Measurements from ENCODE around the gene STX3. TPM values are rescaled to one million over a fixed set of nuclear protein-coding genes. Genes with fewer than 3 reads are reported as not detected.
"Not testable (repeated sequence)": the region's sequence is repeated elsewhere in the genome, so short reads cannot be mapped to it uniquely, and the experiment has no call there.

The STX3 gene
- total RNA-seq, 4 donors from 2014 or later: 24.1 to 48.2 (median 29.9) TPM

DNA sequence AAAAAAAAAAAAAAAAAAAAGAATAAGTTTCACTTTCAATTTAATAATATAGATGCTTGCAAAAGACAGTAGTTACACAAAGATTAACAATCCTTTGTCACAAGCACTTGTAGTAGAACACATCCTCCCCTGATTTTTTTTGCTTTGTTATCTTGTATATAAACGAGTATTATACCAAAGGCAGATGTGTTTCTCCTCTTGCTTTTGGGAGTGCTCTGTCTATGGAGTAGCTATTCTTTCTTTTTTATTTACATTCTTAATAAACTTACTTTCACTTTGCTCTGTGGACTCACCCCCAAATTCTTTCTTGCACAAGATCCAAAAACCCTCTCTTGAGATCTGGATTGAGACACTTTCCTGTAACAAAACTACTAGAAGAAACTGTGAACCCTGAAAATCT lies 58.8 kb downstream of the STX3 start:
- TF ChIP-seq, protein P1, sequence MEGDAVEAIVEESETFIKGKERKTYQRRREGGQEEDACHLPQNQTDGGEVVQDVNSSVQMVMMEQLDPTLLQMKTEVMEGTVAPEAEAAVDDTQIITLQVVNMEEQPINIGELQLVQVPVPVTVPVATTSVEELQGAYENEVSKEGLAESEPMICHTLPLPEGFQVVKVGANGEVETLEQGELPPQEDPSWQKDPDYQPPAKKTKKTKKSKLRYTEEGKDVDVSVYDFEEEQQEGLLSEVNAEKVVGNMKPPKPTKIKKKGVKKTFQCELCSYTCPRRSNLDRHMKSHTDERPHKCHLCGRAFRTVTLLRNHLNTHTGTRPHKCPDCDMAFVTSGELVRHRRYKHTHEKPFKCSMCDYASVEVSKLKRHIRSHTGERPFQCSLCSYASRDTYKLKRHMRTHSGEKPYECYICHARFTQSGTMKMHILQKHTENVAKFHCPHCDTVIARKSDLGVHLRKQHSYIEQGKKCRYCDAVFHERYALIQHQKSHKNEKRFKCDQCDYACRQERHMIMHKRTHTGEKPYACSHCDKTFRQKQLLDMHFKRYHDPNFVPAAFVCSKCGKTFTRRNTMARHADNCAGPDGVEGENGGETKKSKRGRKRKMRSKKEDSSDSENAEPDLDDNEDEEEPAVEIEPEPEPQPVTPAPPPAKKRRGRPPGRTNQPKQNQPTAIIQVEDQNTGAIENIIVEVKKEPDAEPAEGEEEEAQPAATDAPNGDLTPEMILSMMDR (IDR thresholded peaks at IDR 0.05): no peak
- TF ChIP-seq POLR2A (IDR thresholded peaks at IDR 0.05) (no peak), EP300 (IDR thresholded peaks at IDR 0.05) (no peak), POLR2AphosphoS5 (IDR thresholded peaks at IDR 0.05) (no peak)
- Histone ChIP-seq H3K36me3 (no peaks in the 10 kb centered on the region), H3K27me3 (no peaks in the 10 kb centered on the region), H3K9me3 (no peaks in the 10 kb centered on the region), H3K4me1 (peaks cover 18% of the 10 kb centered on the region), H3K4me3 (no peak overlapping the region), H3K27ac (no peak overlapping the region)
- no peak for DNase-seq (ENCODE audit: low spot score in 2 of 2)
- 57% methylated on average over 1 of the region's 1 CpG for WGBS

DNA sequence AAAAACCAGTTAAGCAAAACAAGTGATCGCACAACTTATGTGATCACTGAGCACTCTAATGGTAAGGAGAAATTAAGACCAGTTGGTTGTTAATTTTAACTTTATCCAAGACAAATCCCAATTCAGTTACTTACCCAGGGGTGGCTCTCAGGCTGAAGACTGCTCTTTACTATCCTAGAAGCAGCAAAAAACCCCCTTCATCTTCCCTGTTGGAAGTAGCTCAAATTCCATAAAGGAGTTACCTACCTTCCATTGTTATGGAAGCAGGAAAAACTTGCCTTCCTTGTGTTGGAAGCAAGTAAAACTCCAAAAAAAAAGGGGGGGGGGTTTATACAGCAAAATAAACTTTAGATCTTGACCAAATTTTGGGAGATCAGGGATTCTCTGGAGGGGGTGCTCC lies 60.6 kb downstream of the STX3 start:
- no peak overlapping the region for H3K27ac ChIP-seq
- H3K9me3 ChIP-seq: no peaks in the 10 kb centered on the region
- no peak overlapping the region for H3K4me3 ChIP-seq
- H3K36me3 ChIP-seq: no peaks in the 10 kb centered on the region
- DNase-seq (ENCODE audit: low spot score in 2 of 2): no peak
- no peaks in the 10 kb centered on the region for H3K27me3 ChIP-seq
- peaks cover 5% of the 10 kb centered on the region for H3K4me1 ChIP-seq
- WGBS: 79% methylated on average over 1 of the region's 1 CpG
- no peak for TF ChIP-seq EP300 (IDR thresholded peaks at IDR 0.05)
- no peak for TF ChIP-seq POLR2AphosphoS5 (IDR thresholded peaks at IDR 0.05)

DNA sequence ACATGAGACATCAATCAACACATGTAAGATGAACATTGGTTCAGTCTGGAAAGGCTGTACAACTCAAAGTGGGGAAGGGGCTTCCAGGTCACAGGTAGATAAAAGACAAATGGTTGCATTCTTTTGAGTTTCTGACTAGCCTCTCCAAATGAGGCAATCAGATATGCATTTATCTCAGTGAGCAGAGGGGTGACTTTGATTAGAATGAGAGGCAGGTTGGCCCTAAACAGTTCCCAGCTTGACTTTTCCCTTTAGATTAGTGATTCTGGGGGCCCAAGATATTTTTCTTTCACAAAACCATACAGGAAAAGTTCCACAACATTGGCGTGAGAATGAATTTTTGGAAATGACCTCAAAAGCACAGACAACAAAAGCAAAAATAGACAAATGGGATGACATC lies 61.3 kb downstream of the STX3 start:
- WGBS: 80% methylated on average over 1 of the region's 1 CpG
- H3K27me3 ChIP-seq; H3K4me3 ChIP-seq; DNase-seq (ENCODE audit: low spot score in 2 of 2); H3K4me1 ChIP-seq; H3K27ac ChIP-seq; H3K9me3 ChIP-seq; H3K36me3 ChIP-seq: not testable (repeated sequence)

DNA sequence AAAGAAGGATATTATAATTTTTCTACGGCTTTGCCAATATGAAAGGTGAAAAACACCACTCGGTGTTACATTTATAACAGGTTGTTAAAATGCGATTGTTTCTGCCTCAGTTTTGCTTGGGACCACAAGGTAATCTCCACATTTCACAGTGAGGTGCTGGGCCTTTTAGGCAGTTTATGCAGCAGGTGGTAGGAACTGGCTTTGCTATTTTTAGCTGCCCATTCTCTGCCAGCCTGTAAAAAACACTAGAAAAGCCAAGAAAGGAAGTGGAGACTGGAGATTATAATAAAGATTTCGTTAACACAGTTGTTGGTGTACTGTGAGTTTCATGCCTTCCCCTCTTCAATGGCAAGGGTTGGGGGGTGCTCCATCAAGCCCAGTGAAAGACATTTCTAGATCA lies 63.4 kb downstream of the STX3 start:
- TF ChIP-seq, protein P1 (IDR thresholded peaks at IDR 0.05): no peak
- no peak for TF ChIP-seq POLR2AphosphoS5 (IDR thresholded peaks at IDR 0.05)
- TF ChIP-seq EP300 (IDR thresholded peaks at IDR 0.05): no peak
- TF ChIP-seq POLR2A (IDR thresholded peaks at IDR 0.05): no peak
- Histone ChIP-seq H3K9me3 (no peaks in the 10 kb centered on the region), H3K4me3 (no peak overlapping the region), H3K36me3 (no peaks in the 10 kb centered on the region), H3K27ac (no peak overlapping the region), H3K27me3 (no peaks in the 10 kb centered on the region), H3K4me1 (no peaks in the 10 kb centered on the region)
- no peak for DNase-seq (ENCODE audit: low spot score in 2 of 2)
- WGBS: 74% methylated on average over 4 of the region's 4 CpGs

DNA sequence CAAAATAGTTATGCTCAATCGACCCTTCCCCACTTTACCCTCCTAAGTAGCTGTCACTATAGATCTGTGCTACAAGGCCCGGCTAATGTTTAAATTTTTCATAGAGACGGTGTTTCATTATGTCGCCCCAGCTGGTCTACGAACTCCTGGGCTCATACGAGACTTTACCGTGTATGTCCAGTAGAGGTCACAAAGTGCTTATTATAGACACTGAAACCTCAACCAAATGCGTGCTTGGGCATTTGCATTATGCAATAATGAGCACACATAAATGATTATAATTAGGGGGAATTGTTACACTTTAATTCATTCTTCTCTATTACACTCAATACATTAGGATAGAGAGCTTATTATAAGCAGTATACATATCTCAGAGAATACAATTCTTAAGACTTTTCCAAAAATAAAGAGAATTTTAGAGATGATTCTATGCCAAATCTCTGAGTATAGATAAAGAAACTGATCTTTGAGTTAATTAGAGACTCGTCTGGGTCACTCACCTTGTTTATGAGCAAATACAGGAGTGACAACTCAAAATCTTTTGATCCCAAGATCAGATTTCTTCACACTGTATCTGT lies 67.9 kb downstream of the STX3 start:
- WGBS: 19% methylated on average over 9 of the region's 9 CpGs
- no peaks in the 10 kb centered on the region for H3K4me1 ChIP-seq
- no peak overlapping the region for H3K4me3 ChIP-seq
- no peak for TF ChIP-seq POLR2AphosphoS5 (IDR thresholded peaks at IDR 0.05)
- TF ChIP-seq, protein P1 (IDR thresholded peaks at IDR 0.05): peak; percentile 30 to 33
- H3K27me3 ChIP-seq: no peaks in the 10 kb centered on the region
- H3K27ac ChIP-seq: no peak overlapping the region
- H3K36me3 ChIP-seq: no peaks in the 10 kb centered on the region
- no peaks in the 10 kb centered on the region for H3K9me3 ChIP-seq
- DNase-seq (ENCODE audit: low spot score in 2 of 2): no peak

DNA sequence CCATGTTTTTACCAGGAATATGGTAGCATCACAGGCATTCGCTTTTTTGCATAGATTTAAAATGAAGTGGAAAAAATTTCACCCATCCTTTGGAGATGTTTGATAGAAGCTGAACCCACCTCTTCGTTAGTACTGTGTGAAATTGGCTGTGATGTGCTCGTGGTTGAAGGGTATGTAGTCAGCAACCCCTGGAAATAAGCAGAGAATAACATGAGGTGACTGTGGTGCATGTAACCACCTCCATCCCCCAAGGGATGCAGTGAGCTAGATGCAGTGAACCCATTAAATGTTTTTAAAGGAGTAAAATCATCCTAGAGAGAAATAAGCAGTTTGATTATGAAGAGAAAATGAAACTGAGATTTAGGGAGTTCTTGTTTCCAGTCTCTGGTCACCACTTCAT lies 74.2 kb downstream of the STX3 start:
- H3K36me3 ChIP-seq: no peaks in the 10 kb centered on the region
- no peaks in the 10 kb centered on the region for H3K9me3 ChIP-seq
- no peaks in the 10 kb centered on the region for H3K27me3 ChIP-seq
- TF ChIP-seq POLR2AphosphoS5 (IDR thresholded peaks at IDR 0.05) (no peak), POLR2A (IDR thresholded peaks at IDR 0.05) (no peak), EP300 (IDR thresholded peaks at IDR 0.05) (no peak)
- TF ChIP-seq, protein P1 (IDR thresholded peaks at IDR 0.05): no peak
- no peaks in the 10 kb centered on the region for H3K4me1 ChIP-seq
- H3K4me3 ChIP-seq: no peak overlapping the region
- no peak for DNase-seq (ENCODE audit: low spot score in 2 of 2)
- no peak overlapping the region for H3K27ac ChIP-seq
- WGBS: 85% methylated on average over 3 of the region's 3 CpGs
